ENCODE data around the gene MYMX.

The MYMX gene

DNA sequence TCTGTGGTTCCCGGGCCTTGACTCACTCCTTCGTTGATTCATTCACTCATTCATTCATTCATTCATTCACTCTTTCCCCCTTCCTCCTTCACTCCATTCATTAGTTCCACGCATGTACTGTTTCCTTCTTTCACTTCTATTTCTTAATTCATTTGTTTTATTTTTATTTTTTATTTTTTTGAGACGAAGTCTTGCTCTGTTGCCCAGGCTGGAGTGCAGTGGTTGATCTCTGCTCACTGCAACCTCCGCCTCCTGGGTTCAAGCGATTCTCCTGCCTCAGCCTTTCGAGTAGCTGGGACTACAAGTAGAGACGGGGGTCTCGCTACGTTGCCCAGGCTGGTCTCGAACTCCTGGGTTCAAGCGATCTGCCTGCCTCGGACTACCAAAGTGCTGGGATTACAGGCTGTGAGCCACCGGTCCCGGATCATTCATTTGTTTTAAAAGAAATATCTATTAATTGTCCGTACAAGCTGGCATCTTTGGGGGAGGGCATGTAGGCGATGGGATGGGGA lies 49.1 kb downstream of the MYMX start:
- DNase-seq, result no peak

- no peak for DNase-seq
Measured at GRCh38 chr6:44266347-44266746, 49.6 kb downstream of the MYMX start.

- no peak for DNase-seq
Measured at GRCh38 chr6:44267252-44267651, 50.5 kb downstream of the MYMX start.
